ENCODE results near the gene LRRN3. TPM values are rescaled to one million over a fixed set of nuclear protein-coding genes. Genes with fewer than 3 reads are reported as not detected.

Gene LRRN3
- polyA plus RNA-seq, 3 donors, result 0.28 to 1.8 (median 1.7) TPM

GRCh38 chr7:111098011-111098925 is 7.3 kb downstream of the LRRN3 start:
- 44 to 55% (median 47%) methylated on average over 10 of the region's 10 CpGs for WGBS, 3 donors
- no peak overlapping the region for H3K27ac ChIP-seq (ENCODE audit: low read depth, low read length)

DNA sequence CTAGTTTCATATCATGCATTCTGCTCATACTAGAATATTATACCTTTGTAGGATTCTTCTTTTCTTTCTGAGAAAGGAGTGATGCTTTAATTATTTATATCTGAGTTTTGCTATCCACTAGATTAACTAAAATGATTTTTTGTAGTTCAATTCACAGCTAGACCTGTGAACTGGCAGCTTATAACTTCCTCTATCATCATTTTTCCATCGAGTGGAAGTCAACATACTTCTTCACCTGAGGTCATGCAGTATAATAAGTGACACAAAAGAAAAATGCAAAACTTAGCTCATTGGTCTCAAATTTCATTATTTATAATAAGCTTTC is 8.0 kb downstream of the LRRN3 start:
- 18 to 32% (median 24%) methylated on average over 1 of the region's 1 CpG for WGBS, 3 donors
- H3K27ac ChIP-seq (ENCODE audit: low read depth, low read length), result no peak overlapping the region

GRCh38 chr7:111101856-111102646 is 11.1 kb downstream of the LRRN3 start:
- WGBS, 3 donors, result 94 to 100% (median 100%) methylated on average over 1 of the region's 1 CpG
- no peak overlapping the region for H3K27ac ChIP-seq (ENCODE audit: low read depth, low read length)

DNA sequence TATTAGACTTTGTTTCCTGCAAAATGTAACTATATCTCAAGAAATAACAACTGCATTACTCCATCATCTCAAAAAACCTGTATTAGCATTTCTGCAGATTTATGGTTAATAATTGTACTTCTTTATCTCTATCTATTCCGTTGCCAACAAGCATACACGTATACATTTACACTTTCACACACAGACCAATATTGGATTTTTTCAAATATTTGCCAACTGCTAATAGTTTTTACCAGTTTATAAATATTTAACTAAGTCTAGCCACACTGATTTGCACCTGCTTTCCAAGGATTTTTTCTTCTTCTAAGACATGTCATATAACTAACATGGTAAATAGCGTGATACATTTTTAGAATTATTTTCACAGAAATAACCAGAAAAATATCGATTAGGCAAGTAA is 12.2 kb downstream of the LRRN3 start:
- 26 to 97% (median 90%) methylated on average over 4 of the region's 4 CpGs for WGBS, 3 donors
- H3K27ac ChIP-seq (ENCODE audit: low read depth, low read length), result no peak overlapping the region

GRCh38 chr7:111103678-111104274 is 12.8 kb downstream of the LRRN3 start:
- WGBS, 3 donors, result 70 to 95% (median 93%) methylated on average over 4 of the region's 4 CpGs
- no peak overlapping the region for H3K27ac ChIP-seq (ENCODE audit: low read depth, low read length)

DNA sequence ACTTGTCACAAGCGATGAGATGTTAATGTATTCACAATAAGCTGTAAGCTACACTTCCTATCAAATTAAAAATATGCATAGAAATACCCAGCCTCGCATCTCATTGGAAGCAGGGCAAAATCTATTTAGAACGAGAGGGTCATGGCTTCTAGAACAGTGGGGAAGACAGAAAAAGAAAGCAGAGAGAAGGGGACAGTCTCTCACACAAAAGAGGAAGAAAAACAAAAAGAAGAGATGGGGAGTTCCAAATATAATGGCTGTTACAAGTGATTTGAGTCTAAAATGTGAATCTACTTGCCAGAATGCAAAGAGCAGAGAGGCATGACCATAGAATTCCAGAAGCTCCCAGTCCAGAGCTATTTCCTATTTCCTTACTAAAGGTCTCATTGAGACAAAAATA is 13.8 kb downstream of the LRRN3 start:
- no peak overlapping the region for H3K27ac ChIP-seq (ENCODE audit: low read depth, low read length)
- 89 to 94% (median 92%) methylated on average over 3 of the region's 3 CpGs for WGBS, 3 donors

- WGBS, 3 donors, result 94 to 97% (median 94%) methylated on average over 3 of the region's 3 CpGs
Measured at GRCh38 chr7:111105269-111105668, 14.3 kb downstream of the LRRN3 start.

DNA sequence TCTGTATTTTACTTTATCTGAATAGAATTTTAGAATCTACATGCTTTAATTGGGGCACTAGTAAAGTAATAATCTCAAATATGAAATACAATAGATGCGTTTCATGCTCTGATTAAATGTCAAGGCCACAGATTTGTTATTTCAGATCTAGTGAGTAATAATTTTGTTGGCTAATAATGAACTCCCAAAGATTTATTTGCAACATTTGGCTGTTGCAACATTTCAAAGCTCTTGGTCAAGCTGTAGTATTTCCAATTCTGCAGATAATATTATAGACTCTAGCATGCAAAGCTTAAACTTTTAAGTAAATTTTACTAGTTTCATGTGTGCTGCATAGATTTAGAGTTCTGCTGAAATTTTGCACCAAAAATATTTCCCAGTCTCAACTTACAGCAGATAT is 16.7 kb downstream of the LRRN3 start:
- no peak overlapping the region for H3K27ac ChIP-seq (ENCODE audit: low read depth, low read length)
- WGBS, 3 donors, result 36 to 66% (median 61%) methylated on average over 1 of the region's 1 CpG

More at GRCh38 chr7:111105269-111105668, 14.3 kb downstream of the LRRN3 start:
- H3K27ac ChIP-seq (ENCODE audit: low read depth, low read length), result no peak overlapping the region

DNA sequence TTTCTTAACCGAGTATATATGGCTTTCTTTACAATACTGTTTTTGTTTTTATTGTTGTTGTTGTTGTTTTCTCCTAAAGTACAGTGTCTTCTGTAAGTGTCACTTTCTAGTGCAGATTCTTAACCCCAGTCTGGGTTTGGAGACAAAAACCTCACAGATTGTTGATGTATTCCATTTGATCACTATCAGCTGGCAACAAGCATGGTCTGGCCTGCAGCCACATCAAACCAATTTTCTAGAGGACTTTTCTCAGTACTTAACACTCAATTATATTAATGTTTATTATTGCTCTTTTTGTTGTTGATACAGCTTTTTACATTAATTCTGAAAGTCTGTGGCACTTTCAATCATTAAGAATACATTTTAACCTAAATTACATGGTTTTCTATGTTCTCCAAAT is 17.1 kb downstream of the LRRN3 start:
- 67 to 91% (median 80%) methylated on average over 1 of the region's 1 CpG for WGBS, 3 donors
- no peak overlapping the region for H3K27ac ChIP-seq (ENCODE audit: low read depth, low read length)

DNA sequence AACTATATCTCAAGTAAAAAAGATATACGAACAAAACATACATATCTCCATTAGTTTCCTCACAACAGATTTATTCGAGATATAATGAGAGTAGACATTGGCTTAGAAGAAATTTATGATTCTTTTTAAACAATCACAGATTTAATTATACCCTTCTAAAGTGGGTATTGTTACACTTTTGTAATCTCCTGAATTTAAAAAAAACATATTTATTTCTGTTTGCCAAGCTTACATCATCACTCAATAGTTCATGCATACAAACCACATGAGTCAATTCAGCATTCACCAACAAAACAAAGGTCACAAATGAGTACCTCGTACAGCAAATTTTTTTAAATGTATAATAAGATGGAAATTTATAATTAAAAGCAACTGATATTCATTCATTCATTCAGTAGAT is 17.6 kb downstream of the LRRN3 start:
- WGBS, 3 donors, result 78 to 84% (median 80%) methylated on average over 3 of the region's 3 CpGs

DNA sequence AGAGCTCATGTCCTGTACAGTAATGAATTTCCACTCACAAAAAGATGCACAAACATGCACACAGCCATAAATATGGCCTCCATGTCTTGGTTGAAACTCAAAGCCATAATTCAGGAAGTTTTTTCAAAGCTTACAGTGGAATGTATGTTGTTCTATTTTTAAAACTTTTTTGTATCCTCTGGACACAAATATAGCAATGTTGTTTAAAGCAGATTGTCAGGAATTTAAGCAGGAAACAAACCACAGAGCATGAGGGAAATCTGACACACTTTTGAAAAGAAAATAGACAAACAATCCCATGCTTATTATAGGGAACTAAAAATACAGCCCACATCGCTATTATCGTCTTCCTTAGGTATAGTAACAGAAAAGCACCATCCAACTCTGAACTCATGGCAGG is 21.5 kb downstream of the LRRN3 start:
- no peak overlapping the region for H3K27ac ChIP-seq (ENCODE audit: low read depth, low read length)
- 46 to 87% (median 78%) methylated on average over 2 of the region's 2 CpGs for WGBS, 3 donors

More for the DNA sequence above, 17.6 kb downstream of the LRRN3 start:
- H3K27ac ChIP-seq (ENCODE audit: low read depth, low read length), result no peak overlapping the region

GRCh38 chr7:111113263-111114017 is 22.5 kb downstream of the LRRN3 start:
- no peak overlapping the region for H3K27ac ChIP-seq (ENCODE audit: low read depth, low read length)
- WGBS, 3 donors, result 58 to 81% (median 63%) methylated on average over 1 of the region's 1 CpG

GRCh38 chr7:111115966-111116365 is 25.0 kb downstream of the LRRN3 start:
- no peak overlapping the region for H3K27ac ChIP-seq (ENCODE audit: low read depth, low read length)
- 87 to 92% (median 91%) methylated on average over 2 of the region's 2 CpGs for WGBS, 3 donors

- WGBS, 3 donors, result 25 to 46% (median 45%) methylated on average over 3 of the region's 3 CpGs
- H3K27ac ChIP-seq (ENCODE audit: low read depth, low read length), result no peak overlapping the region
Measured at GRCh38 chr7:111126987-111127386, 36.1 kb downstream of the LRRN3 start.

GRCh38 chr7:111129435-111129834 is 38.5 kb downstream of the LRRN3 start:
- WGBS, 3 donors, result 94 to 95% (median 95%) methylated on average over 4 of the region's 4 CpGs
- no peak overlapping the region for H3K27ac ChIP-seq (ENCODE audit: low read depth, low read length)

- WGBS, 3 donors, result 76 to 87% (median 84%) methylated on average over 1 of the region's 1 CpG
- no peak overlapping the region for H3K27ac ChIP-seq (ENCODE audit: low read depth, low read length)
Measured at GRCh38 chr7:111132833-111133232, 41.9 kb downstream of the LRRN3 start.

DNA sequence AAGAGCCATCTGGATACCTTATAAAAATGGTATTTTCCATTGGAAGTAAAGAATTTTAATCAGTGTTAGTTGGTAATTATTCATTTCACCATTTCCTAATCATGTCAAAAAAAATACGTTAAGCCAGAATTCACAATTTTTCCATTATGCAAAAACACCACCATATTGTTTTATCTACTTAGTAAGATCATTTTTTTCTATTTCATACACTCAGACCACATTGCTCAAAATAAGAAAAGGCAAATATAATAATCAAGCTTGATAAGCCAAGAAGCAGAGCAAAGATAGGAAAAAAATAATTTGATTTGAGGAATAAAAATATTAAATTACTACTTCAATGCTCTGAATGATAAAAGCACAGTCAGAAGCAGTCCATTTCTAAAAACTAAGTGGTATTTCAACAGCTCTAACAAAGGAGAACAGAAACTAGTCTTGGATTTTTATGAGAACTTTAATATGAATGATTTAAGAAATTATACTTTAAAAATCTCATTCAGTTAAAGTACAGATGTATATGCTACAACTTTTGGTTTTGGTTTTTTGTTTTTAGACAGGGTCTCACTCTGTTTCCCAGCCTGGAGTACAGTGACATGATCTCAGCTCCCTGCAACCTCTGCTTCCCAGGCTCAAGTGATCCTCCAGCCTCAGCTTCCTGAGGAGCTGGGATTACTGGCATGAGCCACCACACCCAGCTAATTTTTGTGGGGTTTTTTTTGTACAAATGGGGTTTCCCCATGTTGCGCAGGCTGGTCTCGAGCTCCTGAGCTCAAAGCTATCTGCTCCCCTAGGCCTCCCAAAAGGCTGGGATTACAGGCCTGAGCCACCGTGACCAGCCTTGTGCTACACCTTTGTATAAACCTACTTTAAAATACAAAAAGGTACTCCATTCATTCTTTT is 46.6 kb downstream of the LRRN3 start:
- no peak overlapping the region for H3K27ac ChIP-seq (ENCODE audit: low read depth, low read length)
- WGBS, 3 donors, result 56 to 93% (median 65%) methylated on average over 4 of the region's 4 CpGs

- 26 to 66% (median 27%) methylated on average over 2 of the region's 2 CpGs for WGBS, 3 donors
- H3K27ac ChIP-seq (ENCODE audit: low read depth, low read length), result no peak overlapping the region
Measured at GRCh38 chr7:111138193-111138569, 47.3 kb downstream of the LRRN3 start.
